SK-N-SH treated with all-trans-retinoic acid at 6 μM for 48 hours (cell line): ENCODE results near the gene C1R.

Experiments
- ARNTL ChIP-seq: fragments of 450-650 bp; formaldehyde crosslinking; IDR thresholded peaks from 2 replicates; pipeline ENCODE4 v1.5.0; 2020; ENCODE audit warnings: low read depth, mild to moderate bottlenecking, moderate library complexity, borderline replicate concordance
- ESRRG ChIP-seq: fragments of 250-450 bp; sonication (Bioruptor Pico); IDR thresholded peaks from 2 replicates; pipeline ENCODE4 v1.6.1; 2021; ENCODE audit warnings: mild to moderate bottlenecking

DNA sequence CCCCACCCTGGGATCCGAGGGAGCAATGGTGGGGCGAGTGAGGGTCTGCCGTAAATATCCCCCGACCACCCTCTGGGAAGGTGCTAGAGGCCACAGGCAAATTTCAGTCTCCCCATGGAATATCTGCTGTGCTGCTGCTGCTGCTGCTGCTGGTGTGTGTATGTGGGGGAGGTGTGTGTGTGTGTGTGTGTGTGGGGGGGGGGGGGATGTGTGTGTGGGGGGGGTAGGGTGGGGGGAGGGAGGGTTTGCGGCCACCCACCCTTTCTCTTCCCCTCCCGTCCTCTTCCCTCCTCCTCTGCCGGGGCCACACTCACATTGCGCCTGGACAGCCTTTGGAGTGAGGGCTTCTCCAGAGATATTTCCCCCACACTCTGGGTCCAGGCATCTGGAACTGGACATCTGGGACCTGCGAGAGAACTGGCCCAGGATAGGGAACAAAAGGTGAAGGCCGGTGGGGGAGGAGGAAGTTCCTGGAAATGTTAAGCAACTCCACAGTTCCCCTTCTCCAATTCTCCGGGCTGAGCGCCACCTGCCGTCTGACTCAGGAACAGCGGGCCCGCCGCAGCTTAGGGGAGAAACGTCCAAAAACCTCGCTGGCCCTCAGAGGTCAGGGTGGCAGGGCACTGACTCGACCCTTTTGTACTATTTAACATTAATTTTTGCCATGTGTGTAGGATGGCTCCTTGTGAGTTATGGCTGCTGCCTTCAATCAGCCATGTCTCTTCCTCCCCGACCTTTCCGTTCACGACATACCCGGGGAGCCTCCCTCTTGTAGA, 16.7 kb upstream of the C1R start, which contains the start of gene C1RL:
- TF ChIP-seq ESRRG (no peak), ARNTL (CRISPR knock-in tag) (no peak)
